Measurements from ENCODE around the gene CCDC9.

CCDC9 gene

GRCh38 chr19:47303966-47304365 is 47.6 kb downstream of the CCDC9 start:
- TF ChIP-seq MAX (IDR thresholded peaks at IDR 0.05; ENCODE audit: low read depth, low read length) (no peak), POLR2A (IDR thresholded peaks at IDR 0.05; ENCODE audit: extremely low read depth, insufficient read length) (no peak), CTCF (IDR thresholded peaks at IDR 0.05; ENCODE audit: low read depth, low read length) (no peak), MYC (IDR thresholded peaks at IDR 0.05; ENCODE audit: low read depth, low read length) (no peak)
- H3K4me3 ChIP-seq (ENCODE audit: low read depth, low read length): no peak overlapping the region
- no peak for DNase-seq (ENCODE audit: low read depth)

GRCh38 chr19:47305309-47305751 is 49.0 kb downstream of the CCDC9 start:
- peak; percentile 85 for DNase-seq (ENCODE audit: low read depth)
- no peak overlapping the region for H3K4me3 ChIP-seq (ENCODE audit: low read depth, low read length)
- TF ChIP-seq POLR2A (IDR thresholded peaks at IDR 0.05; ENCODE audit: extremely low read depth, insufficient read length) (no peak), CTCF (IDR thresholded peaks at IDR 0.05; ENCODE audit: low read depth, low read length) (peak; percentile 100), MAX (IDR thresholded peaks at IDR 0.05; ENCODE audit: low read depth, low read length) (peak; percentile 91), MYC (IDR thresholded peaks at IDR 0.05; ENCODE audit: low read depth, low read length) (peak; percentile 70)

GRCh38 chr19:47306303-47306702 is 50.0 kb downstream of the CCDC9 start:
- no peak overlapping the region for H3K4me3 ChIP-seq (ENCODE audit: low read depth, low read length)
- DNase-seq (ENCODE audit: low read depth): no peak
- TF ChIP-seq CTCF (IDR thresholded peaks at IDR 0.05; ENCODE audit: low read depth, low read length) (peak; percentile 1), MYC (IDR thresholded peaks at IDR 0.05; ENCODE audit: low read depth, low read length) (no peak)

GRCh38 chr19:47309038-47309437 is 52.7 kb downstream of the CCDC9 start:
- no peak overlapping the region for H3K4me3 ChIP-seq (ENCODE audit: low read depth, low read length)
- TF ChIP-seq CTCF (IDR thresholded peaks at IDR 0.05; ENCODE audit: low read depth, low read length) (no peak), MYC (IDR thresholded peaks at IDR 0.05; ENCODE audit: low read depth, low read length) (no peak), POLR2A (IDR thresholded peaks at IDR 0.05; ENCODE audit: extremely low read depth, insufficient read length) (no peak)
- peak; percentile 52 for DNase-seq (ENCODE audit: low read depth)

- no peak within 1 kb of the TSS for H3K4me3 ChIP-seq (ENCODE audit: low read depth, low read length)
- peak; percentile 98 for DNase-seq (ENCODE audit: low read depth)
- TF ChIP-seq CTCF (IDR thresholded peaks at IDR 0.05; ENCODE audit: low read depth, low read length) (peak; percentile 59), MYC (IDR thresholded peaks at IDR 0.05; ENCODE audit: low read depth, low read length) (no peak), MAX (IDR thresholded peaks at IDR 0.05; ENCODE audit: low read depth, low read length) (no peak), POLR2A (IDR thresholded peaks at IDR 0.05; ENCODE audit: extremely low read depth, insufficient read length) (no peak)
These were observed 53.3 kb downstream of the CCDC9 start, which contains the start of gene C5AR1 for GRCh38 chr19:47309608-47310007. Gene C5AR1, plus strand, starts transcription at chr19:47309861. Its CDS starts 35 bp downstream, at chr19:47309896.

- no peak overlapping the region for H3K4me3 ChIP-seq (ENCODE audit: low read depth, low read length)
- no peak for DNase-seq (ENCODE audit: low read depth)
- TF ChIP-seq MAX (IDR thresholded peaks at IDR 0.05; ENCODE audit: low read depth, low read length): no peak
- TF ChIP-seq POLR2A (IDR thresholded peaks at IDR 0.05; ENCODE audit: extremely low read depth, insufficient read length): no peak
- no peak for TF ChIP-seq CTCF (IDR thresholded peaks at IDR 0.05; ENCODE audit: low read depth, low read length)
- TF ChIP-seq MYC (IDR thresholded peaks at IDR 0.05; ENCODE audit: low read depth, low read length): no peak
These were observed 54.0 kb downstream of the CCDC9 start for GRCh38 chr19:47310323-47310722.

Measured in NB4 (cell line).